Breast epithelium (tissue), 4 donors: Measurements from ENCODE around the gene TTC39A. TPM values are rescaled to one million over a fixed set of nuclear protein-coding genes. Genes with fewer than 3 reads are reported as not detected.
"Not testable (repeated sequence)": the region's sequence is repeated elsewhere in the genome, so short reads cannot be mapped to it uniquely, and the experiment has no call there.

ENCODE experiments used
- DNase-seq, 2 donors: peaks; one replicate each; pipeline ENCODE4 v3.0.0-alpha.2; 2019; ENCODE audit warnings: low spot score in 2 of 2
- H3K27ac ChIP-seq, 2 donors: fragments of 200-600 bp; sonication (generic) in 1 of 2; one replicate each; pipeline ENCODE4 v1.5.1; 2016 to 2019; ENCODE audit warnings: mild to moderate bottlenecking in 1 of 2
- H3K27me3 ChIP-seq, 2 donors: fragments of 200-600 bp; sonication (generic) in 1 of 2; one replicate each; pipeline versions ENCODE4 v1.5.1 to v1.6.0; 2017 to 2019; ENCODE audit warnings: control low read depth in 1 of 2, mild to moderate bottlenecking in 1 of 2
- H3K36me3 ChIP-seq: fragments of 200-600 bp; one replicate; pipeline ENCODE4 v1.5.1; 2019
- H3K4me1 ChIP-seq, 2 donors: fragments of 200-600 bp; sonication (generic); one replicate each; pipeline ENCODE4 v1.5.1; 2016 to 2019; ENCODE audit warnings: control low read depth in 1 of 2
- H3K4me3 ChIP-seq, 3 donors: fragments of 200-600 bp; sonication (generic); 1 replicate in 2 of 3; 2 replicates in 1 of 3; pipeline ENCODE4 v1.5.1; 2016 to 2019; ENCODE audit warnings: mild to moderate bottlenecking in 3 of 3, moderate library complexity in 2 of 3
- H3K9me3 ChIP-seq, 2 donors: fragments of 200-600 bp; sonication (generic) in 1 of 2; one replicate each; pipeline ENCODE4 v1.5.1; 2016 to 2019; ENCODE audit warnings: control low read depth in 1 of 2
- POLR2A ChIP-seq: fragments of 450-650 bp; IDR thresholded peaks from one replicate; pipeline ENCODE4 v1.6.1; 2016; ENCODE audit warnings: antibody characterized with exemption, mild to moderate bottlenecking, moderate library complexity
- POLR2AphosphoS5 ChIP-seq, 3 donors: sonication (generic); formaldehyde crosslinking; IDR thresholded peaks; one replicate each; pipeline ENCODE4 v1.6.1; 2017; ENCODE audit warnings: antibody characterized with exemption in 3 of 3
- intact Hi-C: fragments of 100-400 bp; cut with DNase I; formaldehyde crosslinking; loops from one replicate; pipeline ENCODE4 v1.15.1; 2023; ENCODE audit warnings: low total_unique reads
- total RNA-seq, 3 donors: library from RNA; depleted of rRNA; stranded (reverse); fragments of >200 nt; gene quantifications; one replicate each; pipeline ENCODE4 v1.1.0, GENCODE V29; 2016
- TF ChIP-seq, protein P1 (sequence below), 3 donors: fragments of 450-650 bp; IDR thresholded peaks; one replicate each; pipeline ENCODE4 v1.5.1; 2016 to 2017; ENCODE audit warnings: antibody characterized with exemption in 3 of 3, mild to moderate bottlenecking in 3 of 3, moderate library complexity in 3 of 3

The TTC39A gene
- total RNA-seq, 3 donors from 2014 or later: 0.96 to 111 (median 72.1) TPM

DNA sequence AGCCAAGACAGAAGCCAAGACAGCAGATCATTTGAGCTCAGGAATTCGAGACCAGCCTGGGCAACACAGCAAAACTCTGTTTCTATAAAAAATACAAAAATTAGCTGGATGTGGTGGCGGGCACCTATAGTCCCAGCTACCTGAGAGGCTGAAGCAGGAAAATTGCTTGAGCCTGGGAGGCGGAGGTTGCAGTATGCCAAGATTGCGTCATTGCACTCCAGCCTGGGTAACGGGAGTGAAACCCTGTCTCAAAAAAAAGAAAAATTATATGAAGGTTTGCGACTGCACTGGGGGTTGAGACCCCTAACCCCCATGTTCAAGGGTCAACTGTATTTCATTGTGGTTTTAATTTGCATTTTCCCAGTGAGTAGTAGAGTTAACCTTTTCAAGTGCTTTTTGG is 78.0 kb downstream of the TTC39A start:
- TF ChIP-seq, protein P1, sequence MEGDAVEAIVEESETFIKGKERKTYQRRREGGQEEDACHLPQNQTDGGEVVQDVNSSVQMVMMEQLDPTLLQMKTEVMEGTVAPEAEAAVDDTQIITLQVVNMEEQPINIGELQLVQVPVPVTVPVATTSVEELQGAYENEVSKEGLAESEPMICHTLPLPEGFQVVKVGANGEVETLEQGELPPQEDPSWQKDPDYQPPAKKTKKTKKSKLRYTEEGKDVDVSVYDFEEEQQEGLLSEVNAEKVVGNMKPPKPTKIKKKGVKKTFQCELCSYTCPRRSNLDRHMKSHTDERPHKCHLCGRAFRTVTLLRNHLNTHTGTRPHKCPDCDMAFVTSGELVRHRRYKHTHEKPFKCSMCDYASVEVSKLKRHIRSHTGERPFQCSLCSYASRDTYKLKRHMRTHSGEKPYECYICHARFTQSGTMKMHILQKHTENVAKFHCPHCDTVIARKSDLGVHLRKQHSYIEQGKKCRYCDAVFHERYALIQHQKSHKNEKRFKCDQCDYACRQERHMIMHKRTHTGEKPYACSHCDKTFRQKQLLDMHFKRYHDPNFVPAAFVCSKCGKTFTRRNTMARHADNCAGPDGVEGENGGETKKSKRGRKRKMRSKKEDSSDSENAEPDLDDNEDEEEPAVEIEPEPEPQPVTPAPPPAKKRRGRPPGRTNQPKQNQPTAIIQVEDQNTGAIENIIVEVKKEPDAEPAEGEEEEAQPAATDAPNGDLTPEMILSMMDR (IDR thresholded peaks at IDR 0.05): no peak
- TF ChIP-seq POLR2A (no peak), POLR2AphosphoS5 (IDR thresholded peaks at IDR 0.05) (no peak)
- no peaks in the 10 kb centered on the region for H3K27me3 ChIP-seq
- no peaks in the 10 kb centered on the region for H3K9me3 ChIP-seq
- H3K4me1 ChIP-seq: no peaks in the 10 kb centered on the region
- no peaks in the 10 kb centered on the region for H3K36me3 ChIP-seq
- no peak for DNase-seq
- H3K27ac ChIP-seq: no peak overlapping the region
- intact Hi-C loops: no loop called here
- H3K4me3 ChIP-seq: no peak overlapping the region

DNA sequence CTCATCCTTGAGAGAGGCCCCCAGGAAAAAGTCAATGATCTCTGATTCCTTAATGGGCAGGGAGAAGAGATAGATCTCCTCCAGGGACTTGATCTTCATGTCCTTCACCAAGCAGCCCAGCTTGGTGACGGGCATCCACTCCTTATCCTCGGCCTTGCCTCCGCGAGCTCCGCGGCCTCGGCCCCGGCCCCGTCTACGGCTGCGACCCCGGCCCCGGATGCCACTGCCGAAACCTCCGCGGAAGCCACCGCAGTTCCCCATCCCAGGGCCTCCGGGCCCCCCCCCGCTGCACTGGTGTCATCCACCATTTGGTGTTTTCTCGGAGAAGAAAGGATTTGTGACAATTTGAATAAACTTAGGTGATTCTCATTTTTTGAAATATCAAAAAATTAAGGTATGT is 79.2 kb downstream of the TTC39A start:
- DNase-seq, H3K27me3 ChIP-seq, H3K4me1 ChIP-seq, intact Hi-C loops, H3K4me3 ChIP-seq, H3K36me3 ChIP-seq, H3K27ac ChIP-seq, H3K9me3 ChIP-seq: not testable (repeated sequence)

DNA sequence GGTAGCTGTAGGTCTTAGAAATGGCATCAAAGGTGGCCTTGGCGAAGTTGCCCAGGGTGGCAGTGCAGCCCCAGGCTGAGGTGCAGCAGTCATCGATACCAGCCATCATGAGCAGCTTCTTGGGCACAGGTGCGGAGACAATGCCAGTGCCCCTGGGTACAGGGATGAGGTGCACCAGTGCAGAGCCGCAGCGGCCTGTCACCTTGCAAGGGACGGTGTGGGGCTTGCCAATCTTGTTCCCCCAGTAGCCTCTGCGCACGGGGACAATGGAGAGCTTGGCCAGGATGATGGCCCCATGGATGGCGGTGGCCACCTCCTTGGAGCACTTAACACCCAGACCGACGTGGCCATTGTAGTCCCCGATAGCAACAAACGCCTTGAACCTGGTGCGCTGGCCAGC is 79.6 kb downstream of the TTC39A start:
- H3K9me3 ChIP-seq, H3K4me1 ChIP-seq, DNase-seq, H3K4me3 ChIP-seq, H3K27me3 ChIP-seq, H3K36me3 ChIP-seq, H3K27ac ChIP-seq, intact Hi-C loops: not testable (repeated sequence)

DNA sequence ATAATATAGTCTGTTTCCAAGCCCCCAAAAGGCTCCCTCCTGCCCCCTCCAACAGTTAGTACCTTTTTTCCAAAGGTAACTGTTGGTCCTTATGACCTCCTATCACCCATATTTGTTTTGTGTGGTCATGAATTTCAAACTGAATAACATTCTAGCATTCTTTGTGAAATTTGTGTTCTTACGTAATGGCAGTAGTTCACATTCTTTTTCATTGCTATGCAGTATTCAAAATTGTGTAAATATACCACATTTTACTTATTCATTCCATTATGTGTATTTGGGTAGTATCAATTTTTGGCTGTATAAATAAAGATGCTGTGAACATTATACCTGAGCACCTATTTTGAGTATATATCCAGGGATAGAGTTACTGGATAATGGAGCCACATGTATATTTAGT is 80.9 kb downstream of the TTC39A start:
- H3K36me3 ChIP-seq: no peaks in the 10 kb centered on the region
- intact Hi-C loops: no loop called here
- H3K4me3 ChIP-seq: no peak overlapping the region
- no peaks in the 10 kb centered on the region for H3K4me1 ChIP-seq
- no peak overlapping the region for H3K27ac ChIP-seq
- no peak for DNase-seq
- no peaks in the 10 kb centered on the region for H3K27me3 ChIP-seq
- TF ChIP-seq POLR2AphosphoS5 (IDR thresholded peaks at IDR 0.05): no peak
- TF ChIP-seq, protein P1 (IDR thresholded peaks at IDR 0.05): no peak
- no peaks in the 10 kb centered on the region for H3K9me3 ChIP-seq

DNA sequence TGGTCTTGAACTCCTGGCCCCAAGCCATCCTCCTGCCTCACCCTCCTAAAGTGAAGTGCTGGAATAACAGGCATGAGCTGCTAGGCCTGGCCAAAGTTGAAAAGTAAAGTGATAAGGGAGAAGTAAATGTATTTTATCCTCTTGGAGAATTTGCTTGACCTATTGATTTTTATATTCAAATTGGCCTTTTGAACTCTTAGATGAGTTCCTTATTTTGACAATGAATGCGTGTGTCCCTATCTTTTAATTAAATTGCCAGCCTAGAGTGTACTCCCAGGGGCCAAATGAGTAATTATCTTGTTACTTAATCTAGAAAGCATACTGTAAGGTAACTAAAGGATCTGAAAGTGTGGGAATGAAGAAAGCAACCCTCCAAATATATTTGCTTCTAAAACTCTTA is 82.9 kb downstream of the TTC39A start:
- no peaks in the 10 kb centered on the region for H3K36me3 ChIP-seq
- H3K27me3 ChIP-seq: no peaks in the 10 kb centered on the region
- TF ChIP-seq, protein P1 (IDR thresholded peaks at IDR 0.05): no peak
- TF ChIP-seq POLR2AphosphoS5 (IDR thresholded peaks at IDR 0.05) (no peak), POLR2A (no peak)
- H3K4me1 ChIP-seq: no peaks in the 10 kb centered on the region
- intact Hi-C loops: no loop called here
- H3K27ac ChIP-seq: no peak overlapping the region
- no peak for DNase-seq
- no peaks in the 10 kb centered on the region for H3K9me3 ChIP-seq
- H3K4me3 ChIP-seq: no peak overlapping the region

DNA sequence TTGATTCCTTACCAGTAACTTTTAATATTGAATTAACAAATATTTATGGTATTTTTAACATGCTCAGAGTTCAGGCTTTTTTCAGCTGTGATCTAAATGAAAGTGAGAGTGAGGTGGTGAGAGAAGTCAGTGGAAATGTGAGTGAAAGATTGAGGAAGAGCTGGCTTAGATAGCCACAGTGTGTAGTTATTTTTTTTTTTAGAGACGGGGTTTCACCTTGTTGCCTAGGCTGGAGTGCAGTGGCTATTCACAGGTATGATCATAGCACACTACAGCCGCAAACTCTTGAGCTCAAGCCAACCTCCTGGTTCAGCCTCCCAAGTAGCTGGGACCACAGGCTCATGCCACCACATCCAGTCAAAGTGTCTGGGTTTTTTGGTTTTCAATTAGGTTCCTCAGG is 83.3 kb downstream of the TTC39A start:
- no peaks in the 10 kb centered on the region for H3K4me1 ChIP-seq
- no peaks in the 10 kb centered on the region for H3K27me3 ChIP-seq
- TF ChIP-seq, protein P1 (IDR thresholded peaks at IDR 0.05): no peak
- TF ChIP-seq POLR2AphosphoS5 (IDR thresholded peaks at IDR 0.05) (no peak), POLR2A (no peak)
- H3K36me3 ChIP-seq: no peaks in the 10 kb centered on the region
- H3K4me3 ChIP-seq: no peak overlapping the region
- no peak overlapping the region for H3K27ac ChIP-seq
- H3K9me3 ChIP-seq: no peaks in the 10 kb centered on the region
- intact Hi-C loops: no loop called here
- no peak for DNase-seq
